ENCODE measurements around the gene SCN2A. TPM values are rescaled to one million over a fixed set of nuclear protein-coding genes. Genes with fewer than 3 reads are reported as not detected.

The SCN2A gene
- total RNA-seq, 2 experiments from 2014 or later, result not detected

DNA sequence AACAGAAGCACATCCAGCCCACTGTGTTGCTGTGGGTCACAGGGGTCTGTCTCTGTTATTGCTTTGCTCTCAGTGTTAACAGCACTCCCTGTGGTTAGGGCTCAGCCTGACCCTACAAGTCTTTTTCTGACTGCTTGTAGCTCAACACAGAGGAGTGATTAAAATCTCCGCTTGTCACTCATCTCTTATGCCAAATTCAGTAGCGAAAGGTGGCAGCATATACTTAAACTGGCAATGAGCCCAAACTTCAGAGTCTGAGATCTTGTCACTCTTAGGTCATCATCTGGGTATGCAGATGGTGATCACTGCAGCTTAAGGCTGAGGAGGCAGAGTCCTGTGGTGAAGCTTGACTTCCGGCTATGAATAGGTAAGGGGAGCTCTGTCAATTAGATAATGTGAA, 167.0 kb downstream of the SCN2A start:
- peaks cover 3% of the 10 kb centered on the region for H3K27me3 Mint-ChIP-seq
- ChIA-PET POLR2A (no interaction called here), CTCF (interaction anchor here (1.6 kb wide), 1 partner anchor 468 kb away, joined by 3 read pairs; no protein-coding TSS in a partner anchor)
- H3K4me1 Mint-ChIP-seq (ENCODE audit: low read depth), result no peaks in the 10 kb centered on the region
- TF ChIP-seq, protein P1, sequence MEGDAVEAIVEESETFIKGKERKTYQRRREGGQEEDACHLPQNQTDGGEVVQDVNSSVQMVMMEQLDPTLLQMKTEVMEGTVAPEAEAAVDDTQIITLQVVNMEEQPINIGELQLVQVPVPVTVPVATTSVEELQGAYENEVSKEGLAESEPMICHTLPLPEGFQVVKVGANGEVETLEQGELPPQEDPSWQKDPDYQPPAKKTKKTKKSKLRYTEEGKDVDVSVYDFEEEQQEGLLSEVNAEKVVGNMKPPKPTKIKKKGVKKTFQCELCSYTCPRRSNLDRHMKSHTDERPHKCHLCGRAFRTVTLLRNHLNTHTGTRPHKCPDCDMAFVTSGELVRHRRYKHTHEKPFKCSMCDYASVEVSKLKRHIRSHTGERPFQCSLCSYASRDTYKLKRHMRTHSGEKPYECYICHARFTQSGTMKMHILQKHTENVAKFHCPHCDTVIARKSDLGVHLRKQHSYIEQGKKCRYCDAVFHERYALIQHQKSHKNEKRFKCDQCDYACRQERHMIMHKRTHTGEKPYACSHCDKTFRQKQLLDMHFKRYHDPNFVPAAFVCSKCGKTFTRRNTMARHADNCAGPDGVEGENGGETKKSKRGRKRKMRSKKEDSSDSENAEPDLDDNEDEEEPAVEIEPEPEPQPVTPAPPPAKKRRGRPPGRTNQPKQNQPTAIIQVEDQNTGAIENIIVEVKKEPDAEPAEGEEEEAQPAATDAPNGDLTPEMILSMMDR (IDR thresholded peaks at IDR 0.05), result no peak
- H3K4me3 Mint-ChIP-seq, result no peak overlapping the region
- no peak for ATAC-seq
- H3K36me3 Mint-ChIP-seq (ENCODE audit: low read depth), result no peaks in the 10 kb centered on the region
- intact Hi-C loops (cut with micrococcal nuclease), result loop anchor here (10.0 kb wide), 1 partner anchor 289 kb away; no protein-coding TSS in a partner anchor
- H3K9me3 Mint-ChIP-seq, result no peaks in the 10 kb centered on the region
- H3K27ac Mint-ChIP-seq, result no peak overlapping the region
- DNase-seq, result no peak

DNA sequence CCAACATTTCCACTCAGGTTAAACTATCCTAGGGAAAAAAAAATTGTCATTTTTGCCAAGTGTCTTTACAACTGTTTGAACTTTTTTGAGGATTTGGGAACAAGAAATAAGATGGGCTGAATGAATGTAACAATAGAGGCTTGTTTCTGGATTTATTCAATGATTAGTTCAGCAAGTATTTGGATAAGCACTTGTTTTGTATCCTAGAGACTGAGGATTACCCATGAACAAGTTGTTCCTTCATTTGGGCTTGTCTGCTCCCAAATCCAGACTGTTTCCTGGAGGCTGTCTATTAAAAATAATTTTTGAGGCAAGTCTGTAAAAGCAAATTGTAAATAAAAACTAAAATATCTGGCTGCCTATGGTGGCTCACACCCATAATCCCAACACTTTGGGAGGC, 168.3 kb downstream of the SCN2A start:
- no peaks in the 10 kb centered on the region for H3K9me3 Mint-ChIP-seq
- H3K27ac Mint-ChIP-seq, result no peak overlapping the region
- peaks cover 3% of the 10 kb centered on the region for H3K27me3 Mint-ChIP-seq
- H3K4me3 Mint-ChIP-seq, result no peak overlapping the region
- POLR2A ChIA-PET, result no interaction called here
- intact Hi-C loops (cut with micrococcal nuclease), result loop anchor here (10.0 kb wide), 1 partner anchor 287 kb away; no protein-coding TSS in a partner anchor
- no peak for ATAC-seq
- TF ChIP-seq, protein P1 (IDR thresholded peaks at IDR 0.05), result no peak
- H3K4me1 Mint-ChIP-seq (ENCODE audit: low read depth), result no peaks in the 10 kb centered on the region
- H3K36me3 Mint-ChIP-seq (ENCODE audit: low read depth), result no peaks in the 10 kb centered on the region
- DNase-seq, result no peak
- CTCF ChIA-PET, result no interaction called here

DNA sequence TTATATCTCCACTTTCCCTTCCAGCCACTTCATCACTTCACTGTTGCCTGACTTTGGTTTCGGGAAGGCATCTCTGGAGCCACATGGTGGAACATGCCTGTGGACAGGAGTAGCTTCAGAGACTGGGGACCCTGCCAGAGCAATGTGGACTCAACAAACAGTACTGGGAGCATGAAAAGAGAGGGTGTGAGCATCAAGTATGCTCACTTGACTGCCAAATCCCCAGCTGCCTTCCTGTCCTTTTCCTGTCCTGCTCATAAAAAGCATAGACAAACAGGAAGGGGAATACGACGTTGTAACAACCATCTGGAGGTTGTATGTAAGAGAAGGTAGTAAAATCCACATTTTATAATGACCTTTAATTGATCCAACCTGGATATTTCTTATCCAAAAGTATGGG, 169.0 kb downstream of the SCN2A start:
- Mint-ChIP-seq H3K9me3 (no peaks in the 10 kb centered on the region), H3K4me1 (ENCODE audit: low read depth) (no peaks in the 10 kb centered on the region), H3K27me3 (peaks cover 3% of the 10 kb centered on the region), H3K4me3 (no peak overlapping the region), H3K36me3 (ENCODE audit: low read depth) (no peaks in the 10 kb centered on the region), H3K27ac (no peak overlapping the region)
- CTCF ChIA-PET, result no interaction called here
- DNase-seq, result no peak
- intact Hi-C loops (cut with micrococcal nuclease), result loop anchor here (10.0 kb wide), 1 partner anchor 287 kb away; no protein-coding TSS in a partner anchor
- POLR2A ChIA-PET, result no interaction called here
- ATAC-seq, result no peak
- TF ChIP-seq, protein P1 (IDR thresholded peaks at IDR 0.05), result no peak

DNA sequence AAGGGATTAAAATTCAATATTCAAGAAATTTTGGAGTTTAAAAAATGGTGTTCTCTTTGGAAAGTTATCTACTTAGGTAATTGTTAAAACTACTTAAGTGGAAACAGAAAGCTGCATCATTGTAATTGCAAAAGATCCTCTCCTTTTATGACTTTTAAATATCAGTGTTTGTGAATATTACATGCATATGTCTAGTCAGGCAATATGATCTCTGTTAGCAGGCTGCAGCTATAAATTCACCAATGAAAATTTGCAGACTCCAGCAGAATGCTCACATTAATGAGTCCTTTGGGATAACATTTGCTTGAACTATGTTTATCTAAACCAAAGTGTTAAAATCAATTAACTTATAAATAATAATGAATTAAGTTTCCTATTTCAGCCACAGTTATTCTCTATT, 171.1 kb downstream of the SCN2A start:
- ChIA-PET CTCF (interaction anchor here (1.6 kb wide), 1 partner anchor 9 kb away, joined by 4 read pairs; no protein-coding TSS in a partner anchor), POLR2A (no interaction called here)
- intact Hi-C loops (cut with micrococcal nuclease), result no loop called here

DNA sequence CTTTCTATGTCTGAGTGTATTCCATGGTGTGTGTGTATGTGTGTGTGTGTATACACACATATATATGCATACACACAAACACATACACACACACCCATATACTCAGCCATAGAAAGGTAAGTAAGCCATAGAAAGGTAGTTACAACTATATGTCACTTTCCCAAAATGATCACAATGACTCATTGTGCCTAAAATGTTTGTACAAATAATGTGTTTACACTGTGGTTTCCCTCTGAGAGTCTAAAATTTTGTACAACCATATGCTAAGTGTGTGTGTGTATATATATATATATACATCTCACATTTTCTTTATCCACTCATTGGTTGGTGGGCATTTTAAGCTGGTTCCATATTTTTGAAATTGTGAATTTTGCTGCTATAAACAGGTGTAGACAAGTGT, 175.0 kb downstream of the SCN2A start:
- intact Hi-C loops (cut with micrococcal nuclease), result no loop called here
- POLR2A ChIA-PET, result no interaction called here

More for the DNA sequence above, 171.1 kb downstream of the SCN2A start:
- DNase-seq, result no peak
- Mint-ChIP-seq H3K4me3 (no peak overlapping the region), H3K27me3 (peaks cover 2% of the 10 kb centered on the region), H3K9me3 (no peaks in the 10 kb centered on the region), H3K4me1 (ENCODE audit: low read depth) (no peaks in the 10 kb centered on the region), H3K36me3 (ENCODE audit: low read depth) (no peaks in the 10 kb centered on the region), H3K27ac (no peak overlapping the region)
- TF ChIP-seq, protein P1 (IDR thresholded peaks at IDR 0.05), result no peak
- no peak for ATAC-seq

More for the DNA sequence above, 175.0 kb downstream of the SCN2A start:
- CTCF ChIA-PET, result interaction anchor here (0.6 kb wide), 1 partner anchor 25 kb away, joined by 3 read pairs; no protein-coding TSS in a partner anchor
- ATAC-seq, result no peak
- H3K36me3 Mint-ChIP-seq (ENCODE audit: low read depth), result no peaks in the 10 kb centered on the region
- no peak overlapping the region for H3K27ac Mint-ChIP-seq
- H3K4me1 Mint-ChIP-seq (ENCODE audit: low read depth), result no peaks in the 10 kb centered on the region
- peaks cover 4% of the 10 kb centered on the region for H3K9me3 Mint-ChIP-seq
- no peak overlapping the region for H3K4me3 Mint-ChIP-seq
- DNase-seq, result no peak
- TF ChIP-seq, protein P1 (IDR thresholded peaks at IDR 0.05), result no peak
- peaks cover 7% of the 10 kb centered on the region for H3K27me3 Mint-ChIP-seq

All from activated CD8-positive, alpha-beta T cell treated with anti-CD3 and anti-CD28 coated beads for 36 hours (primary cell).